Neural progenitor cell (in vitro differentiated cells): ENCODE results near the gene SALL1. TPM values are rescaled to one million over a fixed set of nuclear protein-coding genes. Genes with fewer than 3 reads are reported as not detected.

Experiments
- DNase-seq: peaks from one replicate; pipeline ENCODE4 v3.0.0-alpha.2; 2016; ENCODE audit warnings: low spot score
- H2AFZ ChIP-seq: fragments of 200-600 bp; sonication (generic); replicated peaks from 2 replicates; pipeline ENCODE4 v1.6.1; 2016; ENCODE audit warnings: antibody characterized with exemption
- H3F3A ChIP-seq: fragments of 200-600 bp; sonication (generic); 2 replicates; pipeline ENCODE4 v1.6.1; 2016; ENCODE audit warnings: antibody characterized with exemption, low read depth
- H3K27ac ChIP-seq: fragments of 200-600 bp; sonication (generic); 2 replicates; pipeline ENCODE4 v1.5.1; 2016; ENCODE audit warnings: mild to moderate bottlenecking
- H3K27me3 ChIP-seq: fragments of 200-600 bp; sonication (generic); 2 replicates; pipeline ENCODE4 v1.6.1; 2016; ENCODE audit warnings: mild to moderate bottlenecking, moderate library complexity
- H3K36me3 ChIP-seq: fragments of 200-600 bp; sonication (generic); 2 replicates; pipeline ENCODE4 v1.5.1; 2016
- H3K4me1 ChIP-seq: fragments of 200-600 bp; sonication (generic); 2 replicates; pipeline ENCODE4 v1.6.1; 2016; ENCODE audit warnings: mixed run types
- H3K4me2 ChIP-seq: fragments of 200-600 bp; sonication (generic); 2 replicates; pipeline ENCODE4 v1.6.1; 2016
- H3K4me3 ChIP-seq: fragments of 200-600 bp; sonication (generic); 2 replicates; pipeline ENCODE4 v1.5.1; 2016
- H3K79me2 ChIP-seq: fragments of 200-600 bp; sonication (generic); 2 replicates; pipeline ENCODE4 v1.6.1; 2016; ENCODE audit warnings: low read depth
- H3K9ac ChIP-seq: fragments of 200-600 bp; sonication (generic); 2 replicates; pipeline ENCODE4 v1.6.1; 2016
- H3K9me3 ChIP-seq: fragments of 200-600 bp; sonication (generic); 2 replicates; pipeline ENCODE4 v1.5.1; 2016; ENCODE audit warnings: low read depth
- H4K20me1 ChIP-seq: fragments of 200-600 bp; sonication (generic); 2 replicates; pipeline ENCODE4 v1.6.1; 2016; ENCODE audit warnings: low read depth
- H3K27ac Mint-ChIP-seq: 3 replicates; pipeline ENCODE4 v1.8.0; 2021; ENCODE audit warnings: mixed read lengths
- H3K27me3 Mint-ChIP-seq: 2 replicates; pipeline ENCODE4 v1.8.0; 2022; ENCODE audit warnings: low read depth, mild to moderate bottlenecking, inconsistent platforms, moderate library complexity, mixed read lengths; ENCODE audit not compliant: insufficient read depth
- H3K36me3 Mint-ChIP-seq: 3 replicates; pipeline ENCODE4 v1.8.0; 2021; ENCODE audit warnings: mixed read lengths
- H3K4me1 Mint-ChIP-seq: 3 replicates; pipeline ENCODE4 v1.8.0; 2021; ENCODE audit warnings: mixed read lengths
- H3K4me3 Mint-ChIP-seq: 3 replicates; pipeline ENCODE4 v1.8.0; 2021; ENCODE audit warnings: mild to moderate bottlenecking, moderate library complexity, mixed read lengths
- H3K9me3 Mint-ChIP-seq: 3 replicates; pipeline ENCODE4 v1.8.0; 2020; ENCODE audit warnings: mixed read lengths
- CTCF ChIP-seq: fragments of 200-600 bp; sonication (generic); IDR thresholded peaks from 2 replicates; pipeline ENCODE4 v1.5.1; 2017; ENCODE audit warnings: antibody characterized with exemption, mild to moderate bottlenecking
- EZH2 ChIP-seq: fragments of 200-600 bp; sonication (generic); IDR thresholded peaks from 2 replicates; pipeline ENCODE4 v1.6.1; 2017; ENCODE audit warnings: antibody characterized with exemption, mild to moderate bottlenecking, moderate library complexity
- EZH2phosphoT487 ChIP-seq: fragments of 200-600 bp; sonication (generic); IDR thresholded peaks from 2 replicates; pipeline ENCODE4 v1.6.1; 2017; ENCODE audit warnings: antibody characterized with exemption
- total RNA-seq: library from RNA; depleted of rRNA; stranded (reverse); fragments of >200 nt; gene quantifications from 2 replicates; pipeline ENCODE4 v1.2.3, GENCODE V29; 2015; ENCODE audit warnings: low replicate concordance

Gene SALL1
- total RNA-seq, 1 donor from 2014 or later = 50.3 TPM

GRCh38 chr16:51168755-51169154 is 17.7 kb upstream of the SALL1 start:
- H3K27me3 Mint-ChIP-seq = no peaks in the 10 kb centered on the region
- no peak overlapping the region for H3K27ac Mint-ChIP-seq
- no peak for DNase-seq

GRCh38 chr16:51167170-51167895 is 16.3 kb upstream of the SALL1 start:
- Histone ChIP-seq H3K4me1 (peaks cover 15% of the 10 kb centered on the region), H3K27me3 (no peaks in the 10 kb centered on the region), H3F3A (no peaks in the 10 kb centered on the region), H3K4me2 (no peak overlapping the region), H4K20me1 (no peaks in the 10 kb centered on the region), H3K4me3 (no peak overlapping the region), H3K36me3 (no peaks in the 10 kb centered on the region), H3K27ac (no peak overlapping the region), H3K79me2 (no peaks in the 10 kb centered on the region), H2AFZ (no peak overlapping the region), H3K9ac (no peak overlapping the region), H3K9me3 (no peaks in the 10 kb centered on the region)
- no peak overlapping the region for H3K27ac Mint-ChIP-seq
- H3K4me1 Mint-ChIP-seq = peaks cover 2% of the 10 kb centered on the region
- no peak overlapping the region for H3K4me3 Mint-ChIP-seq
- peaks cover 7% of the 10 kb centered on the region for H3K9me3 Mint-ChIP-seq
- no peak for TF ChIP-seq EZH2
- no peak for TF ChIP-seq CTCF
- TF ChIP-seq EZH2phosphoT487 = no peak
- no peaks in the 10 kb centered on the region for H3K27me3 Mint-ChIP-seq
- no peaks in the 10 kb centered on the region for H3K36me3 Mint-ChIP-seq
- no peak for DNase-seq

More at GRCh38 chr16:51168755-51169154, 17.7 kb upstream of the SALL1 start:
- Histone ChIP-seq H3K9ac (no peak overlapping the region), H4K20me1 (no peaks in the 10 kb centered on the region), H3K36me3 (no peaks in the 10 kb centered on the region), H3K79me2 (no peaks in the 10 kb centered on the region), H3K27ac (no peak overlapping the region), H3K4me2 (no peak overlapping the region), H3F3A (no peaks in the 10 kb centered on the region), H3K27me3 (no peaks in the 10 kb centered on the region), H2AFZ (no peak overlapping the region), H3K4me1 (peaks cover 10% of the 10 kb centered on the region), H3K4me3 (no peak overlapping the region), H3K9me3 (no peaks in the 10 kb centered on the region)
- no peak for TF ChIP-seq EZH2
- no peak for TF ChIP-seq CTCF
- TF ChIP-seq EZH2phosphoT487 = no peak
- Mint-ChIP-seq H3K4me3 (no peak overlapping the region), H3K36me3 (no peaks in the 10 kb centered on the region), H3K4me1 (peaks cover 2% of the 10 kb centered on the region), H3K9me3 (peaks cover 7% of the 10 kb centered on the region)

GRCh38 chr16:51166541-51166940 is 15.5 kb upstream of the SALL1 start:
- H2AFZ ChIP-seq = no peak overlapping the region
- H3K9me3 Mint-ChIP-seq = peaks cover 7% of the 10 kb centered on the region
- H3K27ac ChIP-seq = no peak overlapping the region
- no peaks in the 10 kb centered on the region for H3K36me3 Mint-ChIP-seq
- H4K20me1 ChIP-seq = no peaks in the 10 kb centered on the region
- peaks cover 15% of the 10 kb centered on the region for H3K4me1 ChIP-seq
- H3K27ac Mint-ChIP-seq = no peak overlapping the region
- no peaks in the 10 kb centered on the region for H3K27me3 Mint-ChIP-seq
- no peaks in the 10 kb centered on the region for H3F3A ChIP-seq
- no peak overlapping the region for H3K4me3 Mint-ChIP-seq
- H3K27me3 ChIP-seq = no peaks in the 10 kb centered on the region
- H3K36me3 ChIP-seq = no peaks in the 10 kb centered on the region
- H3K4me2 ChIP-seq = no peak overlapping the region
- H3K4me3 ChIP-seq = no peak overlapping the region
- no peak for TF ChIP-seq CTCF
- TF ChIP-seq EZH2phosphoT487 = no peak
- TF ChIP-seq EZH2 = no peak
- no peaks in the 10 kb centered on the region for H3K79me2 ChIP-seq
- DNase-seq = no peak
- H3K9ac ChIP-seq = no peak overlapping the region
- H3K9me3 ChIP-seq = no peaks in the 10 kb centered on the region
- peaks cover 2% of the 10 kb centered on the region for H3K4me1 Mint-ChIP-seq
